Suppressor macrophage (primary cell): ENCODE measurements around the gene PARP16.
A peak's percentile ranks its signal among the peaks of the same experiment; 100 is the strongest.
"Not testable (repeated sequence)": the region's sequence is repeated elsewhere in the genome, so short reads cannot be mapped to it uniquely, and the experiment has no call there.

Source experiments
- DNase-seq, 4 experiments: peaks; one replicate each; pipeline ENCODE4 v3.0.0-alpha.2; 2020 to 2022

PARP16 gene

DNA sequence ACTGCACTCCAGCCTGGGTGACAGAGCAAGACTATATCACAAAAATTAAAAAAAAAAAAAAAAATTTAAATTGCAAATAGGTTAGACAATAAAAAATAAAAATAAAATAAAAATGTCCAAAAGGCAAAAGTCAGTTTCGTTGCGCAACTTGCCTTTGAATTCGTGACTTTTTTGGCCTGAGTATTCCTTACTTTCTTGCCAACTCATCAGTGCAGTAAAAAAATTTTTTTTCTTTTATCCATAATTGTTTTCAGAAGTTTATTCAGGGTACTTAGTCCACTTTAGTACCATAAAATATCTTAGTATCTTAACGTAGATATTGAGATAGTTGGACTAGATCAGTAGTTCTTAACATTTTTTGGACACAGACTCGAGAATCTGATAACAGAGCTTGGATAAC, 53.0 kb downstream of the PARP16 start:
- DNase-seq = no peak

DNA sequence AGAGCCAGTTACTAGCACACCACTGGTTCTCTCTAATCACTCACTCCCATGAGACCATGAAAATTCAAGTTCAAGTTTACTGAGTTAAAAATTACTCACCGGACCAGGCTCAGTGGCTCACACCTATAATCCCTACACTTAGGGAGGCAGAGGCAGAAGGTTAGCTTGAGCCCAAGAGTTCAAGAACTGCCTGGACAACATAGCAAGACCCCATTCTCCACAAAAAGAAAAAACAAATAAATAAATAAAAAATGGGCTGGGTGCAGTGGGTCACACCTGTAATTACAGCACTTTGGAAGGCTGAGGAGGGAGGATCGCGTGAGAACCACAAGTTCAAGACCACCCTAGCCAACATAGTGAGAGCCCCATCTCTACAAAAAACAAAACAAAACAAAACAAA, 54.2 kb downstream of the PARP16 start:
- DNase-seq = no peak

DNA sequence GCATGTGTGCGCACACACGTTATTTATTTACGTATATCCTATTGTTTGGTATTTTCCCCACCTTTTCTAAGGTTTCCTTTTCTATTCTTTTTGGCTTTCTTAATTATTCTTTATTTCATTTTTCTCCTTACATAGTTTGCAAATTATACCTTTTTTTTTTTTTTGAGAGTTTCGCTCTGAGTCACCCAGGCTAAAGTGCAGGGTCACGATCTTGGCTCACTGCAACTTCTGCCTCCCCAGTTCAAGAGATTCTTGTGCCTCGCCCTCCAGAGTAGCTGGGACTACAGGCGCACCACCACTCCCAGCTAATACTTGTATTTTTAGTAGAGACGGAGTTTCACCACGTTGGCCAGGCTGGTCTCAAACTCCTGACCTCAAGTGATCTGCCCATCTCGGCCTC, 55.4 kb downstream of the PARP16 start:
- DNase-seq = no peak

DNA sequence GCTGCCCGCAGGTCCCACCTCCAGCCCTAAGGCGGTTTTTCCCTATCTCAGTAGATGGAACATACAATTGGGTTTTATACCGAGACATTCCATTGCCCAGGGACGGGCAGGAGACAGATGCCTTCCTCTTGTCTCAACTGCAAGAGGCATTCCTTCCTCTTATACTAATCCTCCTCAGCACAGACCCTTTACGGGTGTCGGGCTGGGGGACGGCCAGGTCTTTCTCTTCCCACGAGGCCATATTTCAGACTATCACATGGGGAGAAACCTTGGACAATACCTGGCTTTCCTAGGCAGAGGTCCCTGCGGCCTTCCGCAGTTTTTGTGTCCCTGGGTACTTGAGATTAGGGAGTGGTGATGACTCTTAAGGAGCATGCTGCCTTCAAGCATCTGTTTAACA, 59.8 kb downstream of the PARP16 start:
- DNase-seq = not testable (repeated sequence)

DNA sequence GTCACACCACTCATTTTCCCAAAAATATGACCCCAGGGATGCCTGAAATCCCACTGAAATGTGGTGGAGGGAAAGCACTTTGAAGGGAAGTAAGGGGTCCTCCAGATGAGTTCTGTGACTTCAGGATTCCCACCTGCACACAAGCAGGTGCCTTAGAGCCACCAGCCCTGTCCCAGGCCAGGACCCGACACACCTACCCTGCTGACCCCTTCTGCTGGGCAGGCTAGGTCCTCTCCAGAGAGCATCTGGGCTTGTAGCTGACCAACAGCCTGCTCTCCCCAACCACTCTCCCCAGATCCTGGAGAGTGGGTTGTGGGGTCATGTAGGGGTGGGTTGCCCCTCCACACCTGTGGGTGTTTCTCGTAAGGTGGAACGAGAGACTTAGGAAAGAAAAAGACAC, 60.5 kb downstream of the PARP16 start:
- no peak for DNase-seq

DNA sequence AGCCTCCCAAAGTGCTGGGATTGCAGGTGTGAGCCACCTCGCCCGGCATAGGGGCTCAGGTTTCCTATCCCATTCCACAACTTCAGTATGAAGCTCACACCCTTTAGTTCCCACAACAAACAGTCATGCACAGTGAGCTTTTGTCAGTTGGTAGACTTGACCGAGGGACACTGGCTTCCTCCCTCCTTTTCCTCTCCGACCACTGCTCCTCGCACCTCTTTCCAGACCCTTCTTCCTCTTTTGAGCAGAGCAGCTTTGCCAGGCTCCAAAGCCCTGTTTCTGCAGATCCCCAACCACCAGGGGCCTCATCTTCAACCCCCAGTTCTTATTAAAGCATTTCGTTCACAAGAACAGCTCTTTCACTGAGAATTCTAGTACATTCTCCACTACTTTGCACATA, 62.7 kb downstream of the PARP16 start:
- DNase-seq = peak in 3 of 4 experiments; percentile 4 to 27 (median 11)

DNA sequence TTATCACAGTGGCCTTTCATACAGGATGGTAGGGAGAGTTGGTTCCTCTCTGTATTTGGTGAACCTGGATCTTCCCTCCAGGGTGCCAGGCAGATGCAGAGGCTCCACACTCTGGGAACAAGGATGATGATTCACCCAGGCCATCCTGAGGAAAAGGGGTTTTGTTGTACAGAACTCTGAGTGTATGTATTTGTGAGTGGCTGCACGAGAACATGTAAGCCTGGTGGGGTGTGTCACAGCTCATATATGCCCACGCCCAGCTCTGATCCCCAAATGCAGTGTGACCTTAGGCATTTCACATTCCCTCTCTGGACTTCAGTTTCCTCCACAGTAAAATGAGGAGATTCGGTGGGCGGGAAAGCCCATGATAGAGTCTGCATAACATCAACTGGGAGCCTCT, 63.8 kb downstream of the PARP16 start:
- DNase-seq = no peak

DNA sequence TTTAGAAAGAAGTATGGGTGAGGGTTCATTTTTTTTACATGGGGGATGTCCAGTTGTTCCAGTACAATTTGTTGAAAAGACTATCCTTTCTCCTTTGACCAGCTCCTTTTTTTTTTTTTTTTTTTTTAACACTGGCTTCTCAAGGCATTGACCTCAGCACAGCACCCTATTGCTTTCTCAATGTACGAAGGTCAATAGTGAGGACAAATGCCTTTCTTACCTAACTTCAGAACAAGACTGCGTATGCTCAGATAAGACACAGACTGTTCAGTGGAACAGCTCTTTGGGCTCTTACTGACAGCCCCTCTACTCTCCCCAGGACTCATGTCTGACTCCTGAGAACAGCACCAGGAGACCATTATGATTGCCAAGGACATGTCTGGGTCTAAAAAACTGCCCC, 65.0 kb downstream of the PARP16 start:
- no peak for DNase-seq

DNA sequence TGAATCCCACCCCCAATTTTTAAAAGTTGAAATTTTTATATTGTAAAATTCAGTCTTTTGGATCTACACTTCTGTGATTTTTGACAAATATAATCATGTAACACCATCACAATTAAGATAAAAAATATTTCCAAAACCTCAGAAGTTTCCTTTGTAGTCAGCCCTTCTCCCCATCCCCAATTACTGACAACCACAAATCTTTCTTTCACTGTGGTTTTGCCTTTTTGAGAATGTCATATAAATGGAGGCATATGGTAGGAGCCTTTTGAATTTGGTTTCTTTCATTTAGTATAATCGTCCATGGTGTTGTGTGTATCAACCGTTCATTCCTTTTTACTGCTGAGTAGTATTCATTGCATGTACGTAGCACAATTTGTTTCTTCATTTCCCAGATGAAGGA, 67.5 kb downstream of the PARP16 start:
- DNase-seq = no peak

DNA sequence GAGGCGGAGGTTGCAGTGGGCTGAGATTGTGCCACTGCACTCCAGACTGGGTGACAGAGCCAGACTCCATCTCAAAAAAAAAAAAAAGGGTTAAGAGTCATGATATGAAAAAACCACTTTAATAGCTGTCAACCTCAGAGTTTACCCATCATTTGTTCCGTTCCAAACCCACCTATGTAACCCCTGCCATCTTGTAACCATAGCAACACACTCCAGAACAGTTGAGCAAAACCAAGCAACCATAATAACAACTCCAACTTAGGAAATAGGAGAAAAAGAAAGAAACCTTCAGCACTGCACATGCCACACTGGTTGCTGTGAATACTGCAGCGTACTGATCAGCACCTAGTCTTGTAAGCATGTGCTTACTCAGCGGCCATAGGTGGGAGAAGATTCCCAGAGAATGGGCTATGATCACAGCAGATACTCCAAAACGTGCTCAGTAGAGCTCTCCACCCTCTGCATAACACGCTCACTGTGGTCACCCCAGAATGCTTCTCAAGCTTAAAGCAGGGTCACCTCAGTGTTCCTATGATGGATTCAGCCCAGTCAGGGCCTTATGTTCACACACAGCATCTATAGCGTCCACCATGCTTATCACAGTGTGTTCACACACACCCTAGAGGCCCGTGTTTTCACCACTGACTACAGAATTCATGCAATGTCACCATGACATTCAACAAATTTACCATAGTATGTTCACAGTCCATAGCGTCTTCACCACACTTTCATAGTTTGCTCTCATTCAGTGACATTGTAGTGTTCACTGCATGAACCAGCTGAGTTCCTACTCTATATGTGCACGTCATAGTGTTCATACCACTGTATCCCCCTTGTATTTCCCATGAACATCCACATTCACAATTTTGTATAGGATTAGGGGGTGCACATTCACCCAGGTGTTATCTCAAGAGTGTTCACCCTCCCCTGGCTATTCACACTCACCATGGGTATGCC, 68.9 kb downstream of the PARP16 start:
- no peak for DNase-seq

DNA sequence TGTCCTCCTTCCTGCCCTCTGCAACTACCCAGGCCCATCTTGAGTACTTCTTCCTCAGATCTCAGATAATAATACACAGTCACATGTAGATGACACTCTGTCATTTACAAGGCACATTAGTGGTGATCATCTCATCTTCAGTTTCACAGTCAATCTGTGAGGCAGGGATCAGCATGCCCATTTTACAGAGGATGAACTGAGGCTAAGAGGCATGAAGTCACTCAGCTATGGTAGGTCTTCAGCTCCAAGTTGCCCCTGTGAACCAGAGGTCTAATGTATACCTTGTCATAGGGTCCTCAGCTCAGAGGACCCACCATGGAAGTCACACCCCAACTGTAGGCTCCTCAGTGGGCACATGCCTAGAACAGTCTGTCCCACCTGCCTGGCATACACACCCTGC, 71.2 kb downstream of the PARP16 start:
- DNase-seq = no peak

DNA sequence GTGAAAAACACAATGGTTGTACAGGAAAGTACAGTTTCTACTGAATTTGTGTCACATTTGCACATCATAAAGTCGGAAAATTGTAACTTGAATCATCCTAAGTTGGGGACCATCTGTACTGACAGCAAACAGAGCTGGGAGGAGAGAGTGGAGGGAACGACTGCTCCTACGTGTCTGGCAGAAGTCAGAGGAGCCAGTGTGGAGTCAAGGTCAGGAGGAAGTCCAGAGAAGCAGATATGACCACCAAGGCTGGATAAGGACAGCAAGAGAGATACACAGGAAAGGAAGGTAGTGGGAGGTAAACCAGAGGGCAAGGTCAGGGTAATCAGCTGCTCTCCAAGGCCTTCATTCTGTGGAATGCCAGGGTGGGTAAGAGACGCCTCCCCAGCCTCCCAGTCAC, 72.7 kb downstream of the PARP16 start:
- no peak for DNase-seq

DNA sequence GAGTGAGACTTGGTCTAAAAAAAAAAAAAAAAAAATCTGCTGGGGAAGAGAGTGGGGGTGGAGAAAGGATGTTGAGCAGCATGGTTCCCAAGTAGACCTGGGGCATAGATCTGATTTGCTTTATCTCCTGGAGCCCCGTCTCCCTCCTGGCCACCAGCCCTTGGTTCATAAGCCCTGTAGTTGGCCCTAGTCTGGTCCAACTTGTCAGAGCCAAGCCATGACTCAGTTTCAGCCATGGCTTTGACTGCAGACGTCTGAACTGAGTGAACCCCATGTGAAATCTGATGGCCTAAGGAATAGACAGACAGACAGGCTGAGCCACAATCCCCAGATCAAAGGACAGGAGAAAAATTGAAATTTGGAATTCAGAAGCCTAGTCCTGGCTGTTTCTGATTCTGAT, 73.4 kb downstream of the PARP16 start:
- DNase-seq = no peak

DNA sequence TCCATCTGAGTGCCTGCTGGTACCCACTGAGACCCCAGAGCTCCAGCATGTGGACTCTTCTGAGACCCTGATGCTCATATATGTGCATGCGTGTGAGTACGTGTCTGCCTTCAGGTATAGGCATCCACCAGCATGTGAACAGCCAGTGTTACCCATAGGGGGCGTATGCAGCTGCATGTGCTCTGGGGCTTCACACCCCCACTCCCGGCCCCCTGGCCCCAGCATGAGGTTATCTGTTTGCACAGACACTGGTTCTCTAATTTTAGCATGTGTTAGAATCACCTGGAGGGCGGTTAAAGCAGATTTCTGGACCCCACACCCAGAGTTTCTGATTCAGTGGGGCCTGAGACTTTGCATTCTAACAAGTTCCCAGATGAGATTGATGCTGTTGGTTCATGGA, 74.6 kb downstream of the PARP16 start:
- DNase-seq = peak in 3 of 4 experiments; percentile 8 to 44 (median 33)

DNA sequence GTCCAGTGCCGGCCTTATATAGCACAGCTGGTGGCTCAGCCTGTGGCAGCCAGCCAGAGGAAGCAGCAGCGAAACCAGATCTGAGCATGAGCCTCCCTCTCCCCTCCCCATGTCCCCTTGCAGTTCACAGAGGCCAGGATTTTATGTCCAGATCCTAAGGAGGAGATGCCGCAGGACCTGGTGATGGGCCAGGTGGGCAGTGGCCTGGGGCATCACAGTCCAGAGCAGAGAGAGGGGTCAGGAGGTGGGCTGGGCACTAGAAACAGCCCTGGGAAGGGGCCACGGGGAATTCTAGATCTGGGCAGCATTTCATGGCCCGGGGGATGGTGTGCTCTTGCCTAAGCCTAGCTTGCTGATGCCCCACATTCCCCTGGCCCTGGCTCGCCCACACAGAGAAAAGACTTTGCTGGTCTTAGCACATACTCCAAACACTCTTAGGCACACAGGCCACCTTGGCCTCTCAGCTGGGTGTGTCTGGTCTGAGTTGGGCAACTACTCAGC, 75.2 kb downstream of the PARP16 start:
- peak in 3 of 4 experiments; percentile 8 to 29 (median 22) for DNase-seq

DNA sequence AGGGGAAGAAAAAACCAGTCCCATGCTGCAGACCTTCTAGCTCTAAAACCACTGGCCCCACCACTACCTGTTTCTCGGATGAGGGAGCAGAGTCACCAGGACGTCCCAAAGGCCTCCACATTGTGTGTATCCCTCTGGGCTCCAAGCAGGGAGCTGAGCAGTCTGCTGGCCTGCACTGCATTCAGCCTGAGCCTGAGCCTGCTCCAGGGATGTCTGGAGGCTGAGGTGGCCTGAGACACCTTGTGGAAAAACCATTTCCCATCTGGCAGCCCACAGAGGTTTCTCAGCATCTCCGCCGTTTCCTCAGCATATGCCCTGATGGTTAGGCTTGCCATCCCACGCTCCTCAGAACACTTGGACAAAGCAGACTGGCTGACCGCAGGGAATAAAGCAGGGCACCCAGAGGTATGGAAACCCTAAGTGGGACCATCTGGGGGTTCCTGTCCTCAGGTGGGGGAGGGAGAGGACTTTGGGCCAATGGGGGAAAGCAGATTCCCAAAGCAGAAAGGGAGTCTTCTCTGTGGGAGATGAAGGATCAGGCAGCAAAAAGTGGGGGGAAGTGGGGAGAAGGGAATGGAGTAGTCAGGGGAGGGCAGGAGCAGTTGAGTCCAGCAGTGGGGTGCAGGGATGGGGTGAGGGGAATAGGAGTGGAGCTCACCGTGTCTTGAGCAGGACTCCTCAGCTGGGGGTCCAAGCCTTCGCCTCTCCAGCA, 75.8 kb downstream of the PARP16 start, which contains the start of gene CILP:
CILP (minus strand) TSS at position 704 of the 712 bp plus-strand sequence. CDS start 1,718 bp downstream, outside the sequence.
- no peak for DNase-seq

DNA sequence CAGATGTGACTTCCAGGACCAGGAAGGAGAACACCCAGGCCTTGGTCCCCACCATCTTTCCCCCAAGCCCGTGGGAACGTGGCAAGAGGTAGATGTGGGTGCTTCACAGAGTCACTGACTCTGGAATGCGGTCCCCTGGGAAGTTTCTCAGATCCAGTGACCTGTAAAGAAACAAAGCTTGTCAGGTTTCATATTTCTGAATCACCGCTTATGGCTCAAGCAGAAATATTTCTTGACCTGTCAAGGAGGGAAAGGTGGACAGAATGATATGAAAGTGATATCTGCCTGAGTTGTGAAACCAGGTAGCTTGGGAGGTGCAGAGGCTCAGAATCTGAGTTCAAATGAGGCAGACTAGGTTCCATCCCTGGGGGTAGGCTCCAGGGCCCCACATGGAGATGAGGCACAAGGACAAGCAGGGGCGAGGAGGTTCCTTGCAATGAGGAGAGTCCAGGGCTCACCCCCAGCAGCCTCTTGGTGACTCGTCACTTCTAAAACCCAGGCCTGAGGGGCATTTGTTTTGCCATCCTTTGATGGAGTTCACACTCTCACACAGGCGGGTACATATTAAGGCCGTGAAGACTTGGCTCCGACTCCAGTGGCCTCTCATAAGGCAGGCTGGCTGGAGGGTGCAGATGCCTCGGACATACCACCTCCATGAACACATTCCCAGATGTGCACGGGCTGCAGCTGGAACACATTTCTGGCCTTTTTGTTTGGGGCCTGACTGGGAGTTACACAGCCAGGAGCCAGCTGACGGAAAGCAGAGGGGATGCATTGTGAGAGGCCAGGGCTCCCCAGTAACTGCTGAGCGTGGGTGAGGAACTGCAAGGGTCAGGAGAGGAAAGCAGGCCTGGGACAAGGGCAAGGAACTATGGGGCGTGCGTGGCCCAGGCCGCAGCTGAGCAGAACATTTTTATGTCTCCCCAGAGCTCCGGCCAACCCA, 76.7 kb downstream of the PARP16 start:
- DNase-seq = no peak

DNA sequence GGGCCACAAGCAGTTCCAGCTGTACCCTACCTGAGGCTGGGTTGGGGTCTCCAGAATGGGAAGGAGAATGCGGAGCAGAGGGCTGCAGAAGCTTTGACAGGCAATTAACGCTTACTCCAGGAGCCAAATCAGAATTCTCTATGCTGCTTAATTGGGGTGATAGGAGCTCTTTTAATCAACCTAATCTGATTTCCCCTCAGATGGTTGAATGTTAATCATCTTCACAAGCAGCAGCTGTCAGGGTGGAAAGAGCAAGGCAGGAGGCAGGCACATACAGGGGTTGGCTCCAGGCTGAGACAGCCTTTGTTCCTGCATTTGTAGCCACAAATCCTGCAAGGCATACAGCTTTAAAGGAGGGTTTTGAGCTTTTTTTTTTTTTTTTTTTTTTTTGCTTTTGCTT, 78.0 kb downstream of the PARP16 start:
- no peak for DNase-seq
